ENCODE results near the gene GCG.

- TF ChIP-seq, protein P1, sequence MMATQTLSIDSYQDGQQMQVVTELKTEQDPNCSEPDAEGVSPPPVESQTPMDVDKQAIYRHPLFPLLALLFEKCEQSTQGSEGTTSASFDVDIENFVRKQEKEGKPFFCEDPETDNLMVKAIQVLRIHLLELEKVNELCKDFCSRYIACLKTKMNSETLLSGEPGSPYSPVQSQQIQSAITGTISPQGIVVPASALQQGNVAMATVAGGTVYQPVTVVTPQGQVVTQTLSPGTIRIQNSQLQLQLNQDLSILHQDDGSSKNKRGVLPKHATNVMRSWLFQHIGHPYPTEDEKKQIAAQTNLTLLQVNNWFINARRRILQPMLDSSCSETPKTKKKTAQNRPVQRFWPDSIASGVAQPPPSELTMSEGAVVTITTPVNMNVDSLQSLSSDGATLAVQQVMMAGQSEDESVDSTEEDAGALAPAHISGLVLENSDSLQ (IDR thresholded peaks at IDR 0.05) = no peak
- TF ChIP-seq FOXM1 (IDR thresholded peaks at IDR 0.05; ENCODE audit: borderline replicate concordance) (no peak), TARDBP (IDR thresholded peaks at IDR 0.05) (no peak), ARNT (IDR thresholded peaks at IDR 0.05) (no peak), SP1 (IDR thresholded peaks at IDR 0.05) (no peak), HDGF (IDR thresholded peaks at IDR 0.05; ENCODE audit: borderline replicate concordance) (no peak), ZNF384 (IDR thresholded peaks at IDR 0.05) (no peak), CTBP1 (IDR thresholded peaks at IDR 0.05; ENCODE audit: borderline replicate concordance) (no peak), BHLHE40 (IDR thresholded peaks at IDR 0.05; ENCODE audit: borderline replicate concordance) (no peak), FOXK2 (IDR thresholded peaks at IDR 0.05) (no peak), SUZ12 (IDR thresholded peaks at IDR 0.05) (no peak), ELF4 (IDR thresholded peaks at IDR 0.05) (no peak), L3MBTL2 (conservative IDR thresholded peaks at IDR 0.05) (no peak)
Observed at GRCh38 chr2:162100579-162100978, 51.5 kb downstream of the GCG start.

All from HEK293T (cell line).